ENCODE data around the gene TMEM167B. TPM values are rescaled to one million over a fixed set of nuclear protein-coding genes. Genes with fewer than 3 reads are reported as not detected.

TMEM167B gene
- total and polyA plus RNA-seq, 2 of the 4 experiments (the other 2 are of a cell fraction) = 21.6 to 32.1 TPM

- CTCF ChIA-PET = no interaction called here
- intact Hi-C loops (cut with micrococcal nuclease) = no loop called here
Observed at GRCh38 chr1:109120356-109120755, 29.8 kb downstream of the TMEM167B start.

More at GRCh38 chr1:109120356-109120755, 29.8 kb downstream of the TMEM167B start:
- dilution Hi-C loops (cut with HindIII; ENCODE audit: low sequenced_read_pairs, unreplicated experiment) = no loop called here
- H3K4me3 ChIP-seq (ENCODE audit: insufficient read depth, low read depth, low read length) = no peak overlapping the region
- no peak overlapping the region for H2BK5ac ChIP-seq (ENCODE audit: low read depth, low read length, poor library complexity, severe bottlenecking)
- no peaks in the 10 kb centered on the region for H3K36me3 ChIP-seq (ENCODE audit: control insufficient read depth, insufficient read depth, low read length)
- no peak overlapping the region for H4K91ac ChIP-seq (ENCODE audit: insufficient read depth, low read depth, low read length)
- H3K9me1 ChIP-seq (ENCODE audit: insufficient read depth, low read length) = no peaks in the 10 kb centered on the region
- in situ Hi-C loops (cut with MboI; ENCODE audit: low sequenced_read_pairs) = no loop called here
- H2BK120ac ChIP-seq (ENCODE audit: low read depth, low read length) = no peak overlapping the region
- ATAC-seq (ENCODE audit: low read depth) (no peak), DNase-seq (no peak)
- H2AFZ ChIP-seq (replicated peaks; ENCODE audit: low read length, poor library complexity) = no peak overlapping the region
- H3K27me3 ChIP-seq (ENCODE audit: control insufficient read depth, insufficient read depth, low read length) = peaks cover 5% of the 10 kb centered on the region; the same call in 1 of the 2 replicates
- no peak for TF ChIP-seq FOS (IDR thresholded peaks at IDR 0.05; ENCODE audit: low read depth, low read length)
- TF ChIP-seq, protein P1, sequence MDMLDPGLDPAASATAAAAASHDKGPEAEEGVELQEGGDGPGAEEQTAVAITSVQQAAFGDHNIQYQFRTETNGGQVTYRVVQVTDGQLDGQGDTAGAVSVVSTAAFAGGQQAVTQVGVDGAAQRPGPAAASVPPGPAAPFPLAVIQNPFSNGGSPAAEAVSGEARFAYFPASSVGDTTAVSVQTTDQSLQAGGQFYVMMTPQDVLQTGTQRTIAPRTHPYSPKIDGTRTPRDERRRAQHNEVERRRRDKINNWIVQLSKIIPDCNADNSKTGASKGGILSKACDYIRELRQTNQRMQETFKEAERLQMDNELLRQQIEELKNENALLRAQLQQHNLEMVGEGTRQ (IDR thresholded peaks at IDR 0.05; ENCODE audit: low read depth, low read length) = no peak
- TF ChIP-seq MXI1 (IDR thresholded peaks at IDR 0.05; ENCODE audit: borderline replicate concordance, low read depth, low read length) = no peak
- TF ChIP-seq SMC3 (IDR thresholded peaks at IDR 0.05; ENCODE audit: low read depth, low read length) = no peak
- no peak overlapping the region for H3K4ac ChIP-seq (ENCODE audit: low read depth, low read length)
- no TSS peak for BruUV-seq (replicated peaks)
- no peak overlapping the region for H2BK15ac ChIP-seq (ENCODE audit: low read depth, low read length)
- no peak overlapping the region for H4K8ac ChIP-seq (ENCODE audit: low read depth in 2 of 2, low read length in 2 of 2)
- no peak overlapping the region for H3K14ac ChIP-seq (replicated peaks; ENCODE audit: low read depth, low read length)
- H2AK9ac ChIP-seq (replicated peaks; ENCODE audit: low read depth, low read length, poor library complexity) = no peak overlapping the region
- H3K79me1 ChIP-seq (ENCODE audit: low read depth in 1 of 2, low read length in 2 of 2) = no peaks in the 10 kb centered on the region
- POLR2A ChIA-PET (ENCODE audit: unreplicated experiment) = no interaction called here
- H2BK20ac ChIP-seq (ENCODE audit: low read depth, low read length) = no peak overlapping the region
- H3K27ac ChIP-seq (ENCODE audit: insufficient read depth, low read length) = no peak overlapping the region
- H3K18ac ChIP-seq (ENCODE audit: low read depth, low read length) = no peak overlapping the region
- no peak overlapping the region for H3K23ac ChIP-seq (ENCODE audit: low read depth, low read length)
- no CpG with 5 or more reads among the region's 5 CpGs for WGBS, 2 experiments (ENCODE audit: extremely low coverage in 2 of 2, insufficient read length in 1 of 2)
- H3K9me3 ChIP-seq (ENCODE audit: control insufficient read depth, insufficient read depth, low read length) = no peaks in the 10 kb centered on the region
- no peak overlapping the region for H2AK5ac ChIP-seq (ENCODE audit: low read depth, low read length)
- no peaks in the 10 kb centered on the region for H4K20me1 ChIP-seq (ENCODE audit: insufficient read depth, low read length)
- H3K4me1 ChIP-seq (ENCODE audit: control insufficient read depth, insufficient read depth, low read length) = no peaks in the 10 kb centered on the region
- no peak overlapping the region for H3K4me2 ChIP-seq (ENCODE audit: low read depth, low read length)
- H3K56ac ChIP-seq (ENCODE audit: extremely low read depth, insufficient read depth, low read length) = no peak overlapping the region
- H4K5ac ChIP-seq (ENCODE audit: low read depth, low read length) = no peak overlapping the region
- H3K9ac ChIP-seq (ENCODE audit: low read depth, low read length) = no peak overlapping the region
